C4-2B (cell line): ENCODE results near the gene RPL12.

Source experiments
- CTCF ChIP-seq: fragments of 450-650 bp; conservative IDR thresholded peaks from 2 replicates; pipeline ENCODE4 v1.5.1; 2017; ENCODE audit warnings: mild to moderate bottlenecking
- ZFX ChIP-seq: fragments of 450-650 bp; IDR thresholded peaks from 2 replicates; pipeline ENCODE4 v1.6.1; 2017

- TF ChIP-seq CTCF (no peak), ZFX (no peak)
Observed at GRCh38 chr9:127444283-127444920, 6.8 kb downstream of the RPL12 start.
